ENCODE data around the gene KDM3B. TPM values are rescaled to one million over a fixed set of nuclear protein-coding genes. Genes with fewer than 3 reads are reported as not detected.

The KDM3B gene
- total and polyA plus RNA-seq, 2 of the 8 experiments (the other 6 are each of a cell fraction or from before 2014, with no cell fraction given): 27.1 to 78.1 TPM

DNA sequence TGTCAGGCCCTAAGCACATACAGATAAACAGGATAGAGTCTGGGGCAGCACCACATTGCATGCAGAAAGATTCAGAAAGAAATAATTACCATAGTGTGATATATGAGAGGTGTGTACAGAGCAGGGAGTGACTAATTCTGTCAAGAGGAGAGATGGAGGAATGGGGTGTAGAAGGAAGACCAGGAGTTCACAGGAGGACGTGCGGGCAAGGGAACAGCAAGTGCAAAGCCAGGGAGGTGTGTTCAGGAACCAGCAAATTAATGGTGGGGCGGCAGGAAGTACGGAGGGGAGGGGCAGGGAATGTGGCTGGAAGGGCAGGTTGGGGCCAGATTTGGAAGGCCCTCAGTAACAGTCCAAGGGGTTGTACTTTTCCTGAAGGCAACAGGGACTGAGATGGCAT, 130.2 kb downstream of the KDM3B start:
- H3K36me3 ChIP-seq (ENCODE audit: control insufficient read depth in 2 of 4, insufficient read depth in 4 of 4, low read length in 3 of 4): no peaks in the 10 kb centered on the region
- H3K23ac ChIP-seq (ENCODE audit: insufficient read length): no peak overlapping the region
- H3K27ac ChIP-seq (ENCODE audit: low read depth, low read length): no peak overlapping the region
- no peak overlapping the region for H3K4me2 ChIP-seq (ENCODE audit: insufficient read depth in 1 of 2, low read depth in 2 of 2, low read length in 2 of 2)
- H3K9ac ChIP-seq (replicated peaks in 1 of 4; ENCODE audit: extremely low read depth in 1 of 4, low read depth in 3 of 4, low read length in 3 of 4): no peak overlapping the region
- H2BK15ac ChIP-seq (ENCODE audit: low read length): no peak overlapping the region
- H3K4ac ChIP-seq (replicated peaks; ENCODE audit: insufficient read length, low read depth, low read length): no peak overlapping the region
- no peaks in the 10 kb centered on the region for H3K79me2 ChIP-seq (ENCODE audit: control insufficient read depth in 1 of 2, insufficient read depth in 2 of 2, low read length in 2 of 2)
- no peaks in the 10 kb centered on the region; the same call in 1 of the 2 replicates for H3K23me2 ChIP-seq (ENCODE audit: low read depth, low read length)
- 0 out of 2 replicates have a peak overlapping the region, but pooled peaks have one; percentile 72 for H2BK20ac ChIP-seq (ENCODE audit: low read length)
- H4K91ac ChIP-seq (replicated peaks; ENCODE audit: insufficient read length, low read length): no peak overlapping the region
- ChIA-PET POLR2A (ENCODE audit: partially characterized antibody) (interaction anchor here (0.8 to 1.7 kb wide), 3 partner anchors 10 to 17 kb away, joined by 3 to 5 read pairs (median 4); partner anchors contain the start of gene EGR1), CTCF (ENCODE audit: partially characterized antibody) (interaction anchor here (0.7 to 5.0 kb wide), 7 partner anchors 10 to 130 kb away, joined by 3 to 34 read pairs (median 3); partner anchors contain the start of genes EGR1 and KDM3B)
- no peaks in the 10 kb centered on the region for H4K20me1 ChIP-seq (replicated peaks in 1 of 2; ENCODE audit: control insufficient read depth in 1 of 2, insufficient read depth in 2 of 2, low read length in 2 of 2)
- no peaks in the 10 kb centered on the region for H3K9me3 ChIP-seq (ENCODE audit: insufficient read depth in 2 of 2, low read depth in 1 of 2, low read length in 1 of 2)
- no peak overlapping the region for H3K4me3 ChIP-seq (ENCODE audit: extremely low read depth in 1 of 4, insufficient read depth in 2 of 4, low read depth in 3 of 4, low read length in 4 of 4)
- H2AK5ac ChIP-seq (ENCODE audit: low read depth, low read length): no peak overlapping the region
- H3K56ac ChIP-seq (replicated peaks; ENCODE audit: insufficient read length, low read depth, low read length): no peak overlapping the region
- no peak overlapping the region for H2BK5ac ChIP-seq (ENCODE audit: low read depth, low read length)
- no peak overlapping the region for H2AFZ ChIP-seq (ENCODE audit: low read length)
- no peaks in the 10 kb centered on the region for H3K27me3 ChIP-seq (replicated peaks in 1 of 4; ENCODE audit: control insufficient read depth in 3 of 4, extremely low read depth in 1 of 4, insufficient read depth in 3 of 4, low read length in 3 of 4)
- H3K4me1 ChIP-seq (replicated peaks in 1 of 4; ENCODE audit: control insufficient read depth in 3 of 4, insufficient read depth in 4 of 4, low read length in 3 of 4): no peaks in the 10 kb centered on the region
- no peak overlapping the region; the same call in 1 of the 2 replicates for H3K18ac ChIP-seq (ENCODE audit: extremely low read depth, low read length)
- no peak overlapping the region for H2BK12ac ChIP-seq (ENCODE audit: low read depth, low read length)
- H3K14ac ChIP-seq (ENCODE audit: insufficient read length): no peak overlapping the region
- 84% methylated on average over 4 of the region's 4 CpGs; no CpG with 5 or more reads in 1 of the 2 experiments for WGBS, 2 experiments (ENCODE audit: extremely low coverage in 1 of 2, insufficient coverage in 1 of 2, insufficient read length in 1 of 2, insufficient replicate concordance in 2 of 2, low coverage in 1 of 2, low lambda C conversion rate in 2 of 2, missing lambda C conversion rate in 1 of 2)
- DNase-seq (ENCODE audit: low read depth in 1 of 2, low spot score in 2 of 2) (no peak), FAIRE-seq (no peak)
- TF ChIP-seq SUZ12 (IDR thresholded peaks at IDR 0.05; ENCODE audit: low read length) (no peak), KDM5A (IDR thresholded peaks at IDR 0.05; ENCODE audit: low read length) (no peak), TAF7 (optimal IDR thresholded peaks at IDR 0.05; ENCODE audit: borderline replicate concordance, low read depth, low read length) (no peak), TAF1 (IDR thresholded peaks at IDR 0.05; ENCODE audit: low read depth, low read length) (no peak), CHD1 (IDR thresholded peaks at IDR 0.05; ENCODE audit: low read depth, low read length) (no peak), HDAC2 (IDR thresholded peaks at IDR 0.05; ENCODE audit: borderline replicate concordance in 1 of 2, low read depth in 2 of 2, low read length in 2 of 2) (no peak), SP1 (IDR thresholded peaks at IDR 0.05; ENCODE audit: low read depth, low read length) (no peak), EP300 (IDR thresholded peaks at IDR 0.05; ENCODE audit: borderline replicate concordance in 1 of 2, low read depth in 2 of 2, low read length in 2 of 2) (no peak)
- no peaks in the 10 kb centered on the region for H3K79me1 ChIP-seq (ENCODE audit: low read depth, low read length)
- no peak overlapping the region for H2BK120ac ChIP-seq (replicated peaks; ENCODE audit: low read depth, low read length)
- no peak overlapping the region for H4K8ac ChIP-seq (ENCODE audit: extremely low read depth, insufficient read depth, low read length)
- no peak overlapping the region for H4K5ac ChIP-seq (ENCODE audit: insufficient read length, low read depth, low read length)

Data from H1 (cell line).